Measurements from ENCODE around the gene ECT2.
A peak's percentile ranks its signal among the peaks of the same experiment; 100 is the strongest.
"Not testable (repeated sequence)": the region's sequence is repeated elsewhere in the genome, so short reads cannot be mapped to it uniquely, and the experiment has no call there.

The ECT2 gene

GRCh38 chr3:172803489-172803888 lies 53.0 kb downstream of the ECT2 start:
- intact Hi-C loops (cut with DNase I): no loop called here
- DNase-seq: no peak

- intact Hi-C loops (cut with DNase I): no loop called here
- no peak for DNase-seq
Measured at GRCh38 chr3:172804323-172804722, 53.8 kb downstream of the ECT2 start.

GRCh38 chr3:172808969-172809546 lies 58.5 kb downstream of the ECT2 start:
- no peak for DNase-seq

GRCh38 chr3:172811099-172811498 lies 60.6 kb downstream of the ECT2 start:
- no peak for DNase-seq
- intact Hi-C loops (cut with DNase I): no loop called here

More at GRCh38 chr3:172808969-172809546, 58.5 kb downstream of the ECT2 start:
- intact Hi-C loops (cut with DNase I): loop anchor here (2.0 kb wide), 1 partner anchor 238 kb away; no protein-coding TSS in a partner anchor

- no peak for DNase-seq
- intact Hi-C loops (cut with DNase I): no loop called here
Measured at GRCh38 chr3:172813462-172813861, 62.9 kb downstream of the ECT2 start.

- intact Hi-C loops (cut with DNase I): no loop called here
- no peak for DNase-seq
Measured at GRCh38 chr3:172814738-172815137, 64.2 kb downstream of the ECT2 start.

- intact Hi-C loops (cut with DNase I): no loop called here
- no peak for DNase-seq
Measured at GRCh38 chr3:172815857-172816256, 65.3 kb downstream of the ECT2 start.

GRCh38 chr3:172816281-172816680 lies 65.8 kb downstream of the ECT2 start:
- DNase-seq: no peak
- intact Hi-C loops (cut with DNase I): no loop called here

- intact Hi-C loops (cut with DNase I): no loop called here
- no peak for DNase-seq
Measured at GRCh38 chr3:172816968-172817367, 66.4 kb downstream of the ECT2 start.

- no peak for DNase-seq
- intact Hi-C loops (cut with DNase I): no loop called here
Measured at GRCh38 chr3:172820492-172820891, 70.0 kb downstream of the ECT2 start.

GRCh38 chr3:172824229-172824628 lies 73.7 kb downstream of the ECT2 start:
- intact Hi-C loops (cut with DNase I): no loop called here
- no peak for DNase-seq

GRCh38 chr3:172827231-172827630 lies 76.7 kb downstream of the ECT2 start:
- intact Hi-C loops (cut with DNase I): not testable (repeated sequence)

GRCh38 chr3:172832983-172833382 lies 82.5 kb downstream of the ECT2 start:
- intact Hi-C loops (cut with DNase I): no loop called here
- DNase-seq: no peak

More at GRCh38 chr3:172827231-172827630, 76.7 kb downstream of the ECT2 start:
- not testable (repeated sequence) for DNase-seq

- intact Hi-C loops (cut with DNase I): loop anchor here (1.0 kb wide), 1 partner anchor 210 kb away; no protein-coding TSS in a partner anchor
- DNase-seq: peak in 1 of 10 donors; percentile 32
Measured at GRCh38 chr3:172836390-172836997, 86.0 kb downstream of the ECT2 start.

- no peak for DNase-seq
- intact Hi-C loops (cut with DNase I): no loop called here
Measured at GRCh38 chr3:172839679-172840078, 89.2 kb downstream of the ECT2 start.

GRCh38 chr3:172840463-172840862 lies 89.9 kb downstream of the ECT2 start:
- intact Hi-C loops (cut with DNase I): no loop called here
- no peak for DNase-seq

GRCh38 chr3:172840913-172841312 lies 90.4 kb downstream of the ECT2 start:
- DNase-seq: no peak
- intact Hi-C loops (cut with DNase I): no loop called here

GRCh38 chr3:172844428-172844827 lies 93.9 kb downstream of the ECT2 start:
- intact Hi-C loops (cut with DNase I): no loop called here
- no peak for DNase-seq

- DNase-seq: no peak
- intact Hi-C loops (cut with DNase I): no loop called here
Measured at GRCh38 chr3:172846103-172846561, 95.6 kb downstream of the ECT2 start.

- DNase-seq: no peak
- intact Hi-C loops (cut with DNase I): no loop called here
Measured at GRCh38 chr3:172846706-172847105, 96.2 kb downstream of the ECT2 start.

GRCh38 chr3:172847292-172847691 lies 96.8 kb downstream of the ECT2 start:
- no peak for DNase-seq
- intact Hi-C loops (cut with DNase I): no loop called here

GRCh38 chr3:172848910-172849309 lies 98.4 kb downstream of the ECT2 start:
- DNase-seq: no peak
- intact Hi-C loops (cut with DNase I): no loop called here

Data from posterior cingulate gyrus (tissue), 11 donors.